Nephron progenitor cell (in vitro differentiated cells): ENCODE measurements around the gene KBTBD12.
"Not testable (repeated sequence)": the region's sequence is repeated elsewhere in the genome, so short reads cannot be mapped to it uniquely, and the experiment has no call there.

Source experiments
- DNase-seq: peaks from one replicate; pipeline ENCODE4 v3.0.0; 2021
- H3K27ac Mint-ChIP-seq: 2 replicates; pipeline ENCODE4 v1.8.0; 2021; ENCODE audit warnings: mild to moderate bottlenecking, moderate library complexity, mixed read lengths
- H3K27me3 Mint-ChIP-seq: 2 replicates; pipeline ENCODE4 v1.8.0; 2021; ENCODE audit warnings: mild to moderate bottlenecking, low read depth, mixed read lengths; ENCODE audit not compliant: poor library complexity
- H3K36me3 Mint-ChIP-seq: 2 replicates; pipeline ENCODE4 v1.8.0; 2021; ENCODE audit warnings: low read depth, mixed read lengths
- H3K4me1 Mint-ChIP-seq: 2 replicates; pipeline ENCODE4 v1.8.0; 2021; ENCODE audit warnings: mixed read lengths
- H3K4me3 Mint-ChIP-seq: 2 replicates; pipeline ENCODE4 v1.8.0; 2021; ENCODE audit warnings: mild to moderate bottlenecking, moderate library complexity, mixed read lengths
- H3K9me3 Mint-ChIP-seq: 2 replicates; pipeline ENCODE4 v1.8.0; 2021; ENCODE audit warnings: mild to moderate bottlenecking, moderate library complexity, mixed read lengths
- CTCF ChIP-seq: fragments of 200-600 bp; sonication (generic); IDR thresholded peaks from 2 replicates; pipeline ENCODE4 v1.5.0; 2021; ENCODE audit warnings: antibody characterized with exemption

Gene KBTBD12

GRCh38 chr3:127899766-127900165 is 15.3 kb upstream of the KBTBD12 start:
- H3K9me3 Mint-ChIP-seq = peaks cover 4% of the 10 kb centered on the region
- no peak for DNase-seq
- H3K4me1 Mint-ChIP-seq = peaks cover 13% of the 10 kb centered on the region
- no peaks in the 10 kb centered on the region for H3K27me3 Mint-ChIP-seq
- TF ChIP-seq CTCF = no peak
- H3K4me3 Mint-ChIP-seq = no peak overlapping the region
- no peaks in the 10 kb centered on the region for H3K36me3 Mint-ChIP-seq
- no peak overlapping the region for H3K27ac Mint-ChIP-seq

- Mint-ChIP-seq H3K27ac (no peak overlapping the region), H3K9me3 (peaks cover 4% of the 10 kb centered on the region)
- no peak for DNase-seq
Measured at GRCh38 chr3:127900536-127900935, 14.5 kb upstream of the KBTBD12 start.

GRCh38 chr3:127902486-127902885 is 12.5 kb upstream of the KBTBD12 start:
- Mint-ChIP-seq H3K4me1 (peaks cover 13% of the 10 kb centered on the region), H3K36me3 (no peaks in the 10 kb centered on the region), H3K4me3 (no peak overlapping the region), H3K27ac (no peak overlapping the region), H3K27me3 (no peaks in the 10 kb centered on the region), H3K9me3 (no peaks in the 10 kb centered on the region)
- no peak for DNase-seq
- no peak for TF ChIP-seq CTCF

More at GRCh38 chr3:127900536-127900935, 14.5 kb upstream of the KBTBD12 start:
- TF ChIP-seq CTCF = no peak
- H3K4me3 Mint-ChIP-seq = no peak overlapping the region
- peaks cover 13% of the 10 kb centered on the region for H3K4me1 Mint-ChIP-seq
- no peaks in the 10 kb centered on the region for H3K36me3 Mint-ChIP-seq
- H3K27me3 Mint-ChIP-seq = no peaks in the 10 kb centered on the region

GRCh38 chr3:127903611-127904375 is 11.2 kb upstream of the KBTBD12 start:
- Mint-ChIP-seq H3K4me3 (no peak overlapping the region), H3K27me3 (no peaks in the 10 kb centered on the region), H3K9me3 (no peaks in the 10 kb centered on the region), H3K27ac (no peak overlapping the region), H3K4me1 (peaks cover 13% of the 10 kb centered on the region), H3K36me3 (no peaks in the 10 kb centered on the region)
- DNase-seq = no peak
- no peak for TF ChIP-seq CTCF

- no peak for TF ChIP-seq CTCF
- H3K4me3 Mint-ChIP-seq = no peak overlapping the region
Measured at GRCh38 chr3:127905556-127905955, 9.5 kb upstream of the KBTBD12 start.

GRCh38 chr3:127906653-127907052 is 8.4 kb upstream of the KBTBD12 start:
- H3K9me3 Mint-ChIP-seq, H3K4me3 Mint-ChIP-seq, H3K27ac Mint-ChIP-seq, DNase-seq, H3K36me3 Mint-ChIP-seq, H3K27me3 Mint-ChIP-seq: not testable (repeated sequence)
- peaks cover 19% of the 10 kb centered on the region for H3K4me1 Mint-ChIP-seq

More at GRCh38 chr3:127905556-127905955, 9.5 kb upstream of the KBTBD12 start:
- H3K27ac Mint-ChIP-seq = no peak overlapping the region
- peaks cover 13% of the 10 kb centered on the region for H3K4me1 Mint-ChIP-seq
- H3K9me3 Mint-ChIP-seq = no peaks in the 10 kb centered on the region
- DNase-seq = no peak
- peaks cover 3% of the 10 kb centered on the region for H3K27me3 Mint-ChIP-seq
- no peaks in the 10 kb centered on the region for H3K36me3 Mint-ChIP-seq
